GM12878 (cell line): ENCODE results near the gene PRCC. TPM values are rescaled to one million over a fixed set of nuclear protein-coding genes. Genes with fewer than 3 reads are reported as not detected.

Source experiments
- CBFB ChIP-seq: IDR thresholded peaks from 2 replicates; pipeline ENCODE4 v1.6.1; 2016; ENCODE audit warnings: antibody characterized with exemption, low read depth
- CEBPB ChIP-seq, 2 experiments: fragments of 150-350 bp in 1 of 2; IDR thresholded peaks; 2 replicates each; pipeline ENCODE4 v1.6.1; 2012 to 2014; ENCODE audit warnings: low read depth in 2 of 2, low read length in 2 of 2, borderline replicate concordance in 1 of 2, inconsistent platforms in 1 of 2
- CHD1 ChIP-seq: IDR thresholded peaks from 2 replicates; pipeline ENCODE4 v1.6.1; 2012; ENCODE audit warnings: low read depth, low read length, improper control_type of control experiment
- CHD2 ChIP-seq: IDR thresholded peaks from 2 replicates; pipeline ENCODE4 v1.6.1; 2011; ENCODE audit warnings: low read depth, low read length, improper control_type of control experiment, borderline replicate concordance
- CREM ChIP-seq: IDR thresholded peaks from 2 replicates; pipeline ENCODE4 v1.6.1; 2014; ENCODE audit warnings: antibody characterized with exemption, low read depth
- FOXK2 ChIP-seq: fragments of 450-650 bp; IDR thresholded peaks from 2 replicates; pipeline ENCODE4 v1.6.1; 2017; ENCODE audit warnings: mild to moderate bottlenecking, moderate library complexity
- HDGF ChIP-seq: fragments of 450-650 bp; IDR thresholded peaks from 2 replicates; pipeline ENCODE4 v1.6.1; 2016; ENCODE audit warnings: antibody characterized with exemption
- IKZF2 ChIP-seq, 2 experiments: fragments of 450-650 bp; IDR thresholded peaks; 2 replicates each; pipeline ENCODE4 v1.6.1; 2017; ENCODE audit warnings: mild to moderate bottlenecking in 2 of 2, moderate library complexity in 2 of 2
- KAT2A ChIP-seq: conservative IDR thresholded peaks from 2 replicates; pipeline ENCODE4 v1.6.1; 2011; ENCODE audit warnings: low read depth, low read length; ENCODE audit not compliant: control insufficient read depth
- NR2C1 ChIP-seq: fragments of 450-650 bp; IDR thresholded peaks from 2 replicates; pipeline ENCODE4 v1.6.1; 2017; ENCODE audit warnings: antibody characterized with exemption, mild to moderate bottlenecking, moderate library complexity
- NR2C2 ChIP-seq: IDR thresholded peaks from 2 replicates; pipeline ENCODE4 v1.6.1; 2011; ENCODE audit warnings: borderline replicate concordance, low read depth; ENCODE audit not compliant: control insufficient read depth, insufficient read length
- PAX8 ChIP-seq: fragments of 450-650 bp; IDR thresholded peaks from 2 replicates; pipeline ENCODE4 v1.6.1; 2017; ENCODE audit warnings: mild to moderate bottlenecking, moderate library complexity
- RBBP5 ChIP-seq: fragments of 200-600 bp; sonication (generic); conservative IDR thresholded peaks from 2 replicates; pipeline ENCODE4 v1.6.1; 2016
- RFX5 ChIP-seq: IDR thresholded peaks from 2 replicates; pipeline ENCODE4 v1.6.1; 2011; ENCODE audit warnings: low read depth, low read length, improper control_type of control experiment
- SIN3A ChIP-seq: IDR thresholded peaks from 2 replicates; pipeline ENCODE4 v1.6.1; 2012; ENCODE audit warnings: low read depth, low read length, improper control_type of control experiment
- SMC3 ChIP-seq: IDR thresholded peaks from 2 replicates; pipeline ENCODE4 v1.6.1; 2011; ENCODE audit warnings: low read length, improper control_type of control experiment, borderline replicate concordance
- SP1 ChIP-seq: IDR thresholded peaks from one replicate; pipeline ENCODE4 v1.6.1; 2011; ENCODE audit warnings: low read depth, low read length
- SREBF1 ChIP-seq: IDR thresholded peaks from 2 replicates; pipeline ENCODE4 v1.6.1; 2012; ENCODE audit warnings: mild to moderate bottlenecking, low read length
- STAT3 ChIP-seq: IDR thresholded peaks from 2 replicates; pipeline ENCODE4 v1.6.1; 2011; ENCODE audit warnings: low read depth, low read length, improper control_type of control experiment
- ZSCAN29 ChIP-seq: fragments of 450-650 bp; IDR thresholded peaks from 2 replicates; pipeline ENCODE4 v1.6.1; 2017; ENCODE audit warnings: mild to moderate bottlenecking, moderate library complexity
- polyA plus RNA-seq, 11 experiments: library from polyadenylated mRNA; depleted of rRNA in 4 of 11; unstranded in 6 of 11; stranded (reverse) in 5 of 11; fragments of >200 nt; fragmentation: Nextera tagmentation in 4 of 11; fragmentation: Illumina TruSeq in 1 of 11; extraction: Ambion mirVana in 4 of 11; extraction: Trizol in 1 of 11; gene quantifications; 1 replicate in 1 of 11; 2 replicates in 10 of 11; pipeline versions ENCODE4 v1.2.1 to v1.2.3, GENCODE V29; 2011 to 2016; ENCODE audit warnings: inconsistent platforms in 2 of 11, missing spikeins in 2 of 11, low read depth in 1 of 11
- total RNA-seq, 4 experiments: library from RNA; depleted of rRNA in 3 of 4; stranded (reverse); fragments of >200 nt in 3 of 4; fragmentation: Illumina TruSeq in 1 of 4; extraction: Trizol in 1 of 4; gene quantifications; 2 replicates each; pipeline versions ENCODE4 v1.2.1 to v1.2.3, GENCODE V29; 2013 to 2021
- TF ChIP-seq, protein P1 (sequence below): fragments of 450-650 bp; formaldehyde crosslinking; IDR thresholded peaks from 2 replicates; pipeline ENCODE4 v1.4.0; 2022; ENCODE audit warnings: mild to moderate bottlenecking, moderate library complexity
- TF ChIP-seq, protein P2 (sequence below): fragments of 450-650 bp; IDR thresholded peaks from 2 replicates; pipeline ENCODE4 v1.6.1; 2017; ENCODE audit warnings: mild to moderate bottlenecking, low read depth, inconsistent platforms; ENCODE audit not compliant: poor library complexity, severe bottlenecking
- TF ChIP-seq, protein P3 (sequence below): IDR thresholded peaks from 2 replicates; pipeline ENCODE4 v1.6.1; 2012; ENCODE audit warnings: low read length, inconsistent platforms
- TF ChIP-seq, protein P4 (sequence below): fragments of 450-650 bp; IDR thresholded peaks from 2 replicates; pipeline ENCODE4 v1.6.1; 2017; ENCODE audit warnings: mild to moderate bottlenecking

Gene PRCC
- total and polyA plus RNA-seq, 10 of the 15 experiments (the other 5 are each of a cell fraction or from before 2014, with no cell fraction given), result 23.8 to 132 (median 63.1) TPM

DNA sequence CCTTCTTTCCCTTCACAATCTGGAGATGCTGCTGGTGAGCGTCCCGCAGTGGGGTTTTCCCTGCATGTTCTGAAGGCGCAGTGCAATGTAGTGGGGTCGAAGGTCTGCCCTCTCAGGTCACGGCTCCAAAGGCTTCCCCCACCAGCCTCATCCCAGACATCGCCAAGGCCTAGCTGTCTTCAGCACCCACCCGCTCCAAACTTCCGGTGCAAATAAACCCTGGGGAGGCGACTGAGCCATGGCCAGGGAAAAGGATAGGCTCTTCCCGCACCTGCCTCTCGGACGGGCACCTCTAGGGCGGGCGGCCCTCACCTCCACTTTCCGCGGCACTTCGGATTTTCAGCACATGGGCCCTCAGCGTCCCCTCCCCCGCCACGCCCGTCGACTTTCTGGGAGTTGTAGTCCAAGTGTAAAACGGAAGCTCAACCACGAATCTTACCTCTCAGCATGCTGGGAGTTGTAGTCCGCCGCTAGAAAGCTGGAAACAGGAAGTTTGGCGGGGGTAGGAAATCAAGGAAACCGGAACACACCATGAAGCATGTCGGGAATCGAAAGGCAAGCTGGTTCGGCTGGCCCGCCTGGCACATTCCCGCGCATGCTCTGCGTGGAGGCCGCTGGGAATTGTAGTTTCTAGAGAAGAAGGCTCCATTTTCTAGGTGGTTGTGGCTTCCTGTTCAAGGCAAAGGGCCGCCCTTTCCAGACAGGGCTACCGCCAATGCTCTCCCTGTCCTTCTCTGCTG, 26.4 kb upstream of the PRCC start, which contains the start of gene MRPL24 (continued):
- TF ChIP-seq, protein P1, sequence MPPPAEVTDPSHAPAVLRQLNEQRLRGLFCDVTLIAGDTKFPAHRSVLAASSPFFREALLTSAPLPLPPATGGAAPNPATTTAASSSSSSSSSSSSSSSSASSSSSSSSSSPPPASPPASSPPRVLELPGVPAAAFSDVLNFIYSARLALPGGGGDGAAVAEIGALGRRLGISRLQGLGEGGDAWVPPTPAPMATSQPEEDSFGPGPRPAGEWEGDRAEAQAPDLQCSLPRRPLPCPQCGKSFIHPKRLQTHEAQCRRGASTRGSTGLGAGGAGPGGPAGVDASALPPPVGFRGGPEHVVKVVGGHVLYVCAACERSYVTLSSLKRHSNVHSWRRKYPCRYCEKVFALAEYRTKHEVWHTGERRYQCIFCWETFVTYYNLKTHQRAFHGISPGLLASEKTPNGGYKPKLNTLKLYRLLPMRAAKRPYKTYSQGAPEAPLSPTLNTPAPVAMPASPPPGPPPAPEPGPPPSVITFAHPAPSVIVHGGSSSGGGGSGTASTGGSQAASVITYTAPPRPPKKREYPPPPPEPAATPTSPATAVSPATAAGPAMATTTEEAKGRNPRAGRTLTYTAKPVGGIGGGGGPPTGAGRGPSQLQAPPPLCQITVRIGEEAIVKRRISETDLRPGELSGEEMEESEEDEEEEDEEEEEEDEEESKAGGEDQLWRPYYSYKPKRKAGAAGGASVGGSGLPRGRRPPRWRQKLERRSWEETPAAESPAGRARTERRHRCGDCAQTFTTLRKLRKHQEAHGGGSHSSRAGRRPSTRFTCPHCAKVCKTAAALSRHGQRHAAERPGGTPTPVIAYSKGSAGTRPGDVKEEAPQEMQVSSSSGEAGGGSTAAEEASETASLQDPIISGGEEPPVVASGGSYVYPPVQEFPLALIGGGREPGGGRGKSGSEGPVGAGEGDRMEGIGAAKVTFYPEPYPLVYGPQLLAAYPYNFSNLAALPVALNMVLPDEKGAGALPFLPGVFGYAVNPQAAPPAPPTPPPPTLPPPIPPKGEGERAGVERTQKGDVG (CRISPR knock-in tag), result no peak
- no peak for TF ChIP-seq PAX8
- TF ChIP-seq, protein P2, sequence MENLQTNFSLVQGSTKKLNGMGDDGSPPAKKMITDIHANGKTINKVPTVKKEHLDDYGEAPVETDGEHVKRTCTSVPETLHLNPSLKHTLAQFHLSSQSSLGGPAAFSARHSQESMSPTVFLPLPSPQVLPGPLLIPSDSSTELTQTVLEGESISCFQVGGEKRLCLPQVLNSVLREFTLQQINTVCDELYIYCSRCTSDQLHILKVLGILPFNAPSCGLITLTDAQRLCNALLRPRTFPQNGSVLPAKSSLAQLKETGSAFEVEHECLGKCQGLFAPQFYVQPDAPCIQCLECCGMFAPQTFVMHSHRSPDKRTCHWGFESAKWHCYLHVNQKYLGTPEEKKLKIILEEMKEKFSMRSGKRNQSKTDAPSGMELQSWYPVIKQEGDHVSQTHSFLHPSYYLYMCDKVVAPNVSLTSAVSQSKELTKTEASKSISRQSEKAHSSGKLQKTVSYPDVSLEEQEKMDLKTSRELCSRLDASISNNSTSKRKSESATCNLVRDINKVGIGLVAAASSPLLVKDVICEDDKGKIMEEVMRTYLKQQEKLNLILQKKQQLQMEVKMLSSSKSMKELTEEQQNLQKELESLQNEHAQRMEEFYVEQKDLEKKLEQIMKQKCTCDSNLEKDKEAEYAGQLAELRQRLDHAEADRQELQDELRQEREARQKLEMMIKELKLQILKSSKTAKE, result no peak
- TF ChIP-seq KAT2A, result no peak
- peak; percentile 98 for TF ChIP-seq CREM
- TF ChIP-seq CHD2, result peak; percentile 96
- peak; percentile 34; the same call in 1 of the 2 replicates for TF ChIP-seq RFX5
- TF ChIP-seq RBBP5, result no peak
- TF ChIP-seq STAT3, result 0 out of 2 replicates have a peak, but pooled peaks have one; percentile 25
- no peak for TF ChIP-seq NR2C2
- TF ChIP-seq CEBPB (IDR thresholded peaks at IDR 0.05; ENCODE audit: borderline replicate concordance in 1 of 2, low read depth in 2 of 2, low read length in 2 of 2), result no peak
- TF ChIP-seq, protein P3, sequence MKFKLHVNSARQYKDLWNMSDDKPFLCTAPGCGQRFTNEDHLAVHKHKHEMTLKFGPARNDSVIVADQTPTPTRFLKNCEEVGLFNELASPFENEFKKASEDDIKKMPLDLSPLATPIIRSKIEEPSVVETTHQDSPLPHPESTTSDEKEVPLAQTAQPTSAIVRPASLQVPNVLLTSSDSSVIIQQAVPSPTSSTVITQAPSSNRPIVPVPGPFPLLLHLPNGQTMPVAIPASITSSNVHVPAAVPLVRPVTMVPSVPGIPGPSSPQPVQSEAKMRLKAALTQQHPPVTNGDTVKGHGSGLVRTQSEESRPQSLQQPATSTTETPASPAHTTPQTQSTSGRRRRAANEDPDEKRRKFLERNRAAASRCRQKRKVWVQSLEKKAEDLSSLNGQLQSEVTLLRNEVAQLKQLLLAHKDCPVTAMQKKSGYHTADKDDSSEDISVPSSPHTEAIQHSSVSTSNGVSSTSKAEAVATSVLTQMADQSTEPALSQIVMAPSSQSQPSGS, result no peak
- TF ChIP-seq HDGF, result no peak; the same call in 1 of the 2 replicates
- peak; percentile 94 for TF ChIP-seq SREBF1
- peak; percentile 33; the same call in 1 of the 2 replicates for TF ChIP-seq CBFB
- peak; percentile 93 for TF ChIP-seq SIN3A
- TF ChIP-seq NR2C1, result peak; percentile 85
- peak; percentile 56 to 61; a peak in 3 of 4 replicates for TF ChIP-seq IKZF2 (IDR thresholded peaks at IDR 0.05)
- TF ChIP-seq SMC3, result no peak; the same call in 1 of the 2 replicates
- TF ChIP-seq SP1, result no peak
- TF ChIP-seq, protein P4, sequence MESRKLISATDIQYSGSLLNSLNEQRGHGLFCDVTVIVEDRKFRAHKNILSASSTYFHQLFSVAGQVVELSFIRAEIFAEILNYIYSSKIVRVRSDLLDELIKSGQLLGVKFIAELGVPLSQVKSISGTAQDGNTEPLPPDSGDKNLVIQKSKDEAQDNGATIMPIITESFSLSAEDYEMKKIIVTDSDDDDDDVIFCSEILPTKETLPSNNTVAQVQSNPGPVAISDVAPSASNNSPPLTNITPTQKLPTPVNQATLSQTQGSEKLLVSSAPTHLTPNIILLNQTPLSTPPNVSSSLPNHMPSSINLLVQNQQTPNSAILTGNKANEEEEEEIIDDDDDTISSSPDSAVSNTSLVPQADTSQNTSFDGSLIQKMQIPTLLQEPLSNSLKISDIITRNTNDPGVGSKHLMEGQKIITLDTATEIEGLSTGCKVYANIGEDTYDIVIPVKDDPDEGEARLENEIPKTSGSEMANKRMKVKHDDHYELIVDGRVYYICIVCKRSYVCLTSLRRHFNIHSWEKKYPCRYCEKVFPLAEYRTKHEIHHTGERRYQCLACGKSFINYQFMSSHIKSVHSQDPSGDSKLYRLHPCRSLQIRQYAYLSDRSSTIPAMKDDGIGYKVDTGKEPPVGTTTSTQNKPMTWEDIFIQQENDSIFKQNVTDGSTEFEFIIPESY, result no peak
- no peak for TF ChIP-seq CHD1
- TF ChIP-seq ZSCAN29, result no peak
- peak; percentile 70 for TF ChIP-seq FOXK2
